HFFc6 (cell line): Measurements from ENCODE around the gene UVRAG. TPM values are rescaled to one million over a fixed set of nuclear protein-coding genes. Genes with fewer than 3 reads are reported as not detected.

ENCODE experiments used
- DNase-seq: peaks from one replicate; pipeline ENCODE4 v3.0.0-alpha.2; 2018
- H3K27ac Mint-ChIP-seq: 2 replicates; pipeline ENCODE4 v1.8.0; 2020; ENCODE audit warnings: mild to moderate bottlenecking, mixed read lengths
- H3K27me3 Mint-ChIP-seq: 2 replicates; pipeline ENCODE4 v1.8.0; 2021; ENCODE audit warnings: mild to moderate bottlenecking, moderate library complexity, mixed read lengths; ENCODE audit not compliant: insufficient read depth
- H3K36me3 Mint-ChIP-seq: 2 replicates; pipeline ENCODE4 v1.8.0; 2021; ENCODE audit warnings: low read depth, mixed read lengths
- H3K4me1 Mint-ChIP-seq: 2 replicates; pipeline ENCODE4 v1.8.0; 2020; ENCODE audit warnings: low read depth, mixed read lengths
- H3K4me3 Mint-ChIP-seq: 2 replicates; pipeline ENCODE4 v1.8.0; 2020; ENCODE audit warnings: mild to moderate bottlenecking, moderate library complexity, mixed read lengths
- H3K9me3 Mint-ChIP-seq: 2 replicates; pipeline ENCODE4 v1.8.0; 2020; ENCODE audit warnings: mild to moderate bottlenecking, mixed read lengths
- CTCF ChIP-seq: fragments of 200-600 bp; sonication (generic); IDR thresholded peaks from 2 replicates; pipeline ENCODE4 v1.5.0; 2021; ENCODE audit warnings: antibody characterized with exemption, mild to moderate bottlenecking
- total RNA-seq, 6 experiments: library from RNA; stranded (reverse); fragmentation: NEBNext Ultra II Directional; extraction: Animal tissue kit (Norgen Biotek cat#: 25700); gene quantifications; 2 replicates in 1 of 6; 3 replicates in 5 of 6; pipeline ENCODE4 v1.2.3, GENCODE V29; 2021

UVRAG gene
- total RNA-seq, 6 experiments from 2014 or later, result 9.4 to 12.9 (median 10.7) TPM

GRCh38 chr11:75867778-75868374 is 52.9 kb downstream of the UVRAG start:
- TF ChIP-seq CTCF, result peak; percentile 95
- DNase-seq, result peak; percentile 57
- no peaks in the 10 kb centered on the region; the same call in 1 of the 2 replicates for H3K4me1 Mint-ChIP-seq
- H3K27ac Mint-ChIP-seq, result no peak overlapping the region
- H3K4me3 Mint-ChIP-seq, result no peak overlapping the region
- H3K27me3 Mint-ChIP-seq, result no peaks in the 10 kb centered on the region; the same call in 1 of the 2 replicates
- H3K9me3 Mint-ChIP-seq, result no peaks in the 10 kb centered on the region
- no peaks in the 10 kb centered on the region for H3K36me3 Mint-ChIP-seq

GRCh38 chr11:75868990-75869389 is 54.0 kb downstream of the UVRAG start:
- Mint-ChIP-seq H3K27me3 (no peaks in the 10 kb centered on the region; the same call in 1 of the 2 replicates), H3K4me3 (no peak overlapping the region), H3K9me3 (no peaks in the 10 kb centered on the region), H3K36me3 (no peaks in the 10 kb centered on the region), H3K27ac (no peak overlapping the region), H3K4me1 (no peaks in the 10 kb centered on the region; the same call in 1 of the 2 replicates)
- TF ChIP-seq CTCF, result no peak
- DNase-seq, result no peak

- Mint-ChIP-seq H3K27ac (no peak overlapping the region), H3K27me3 (no peaks in the 10 kb centered on the region; the same call in 1 of the 2 replicates), H3K4me1 (no peaks in the 10 kb centered on the region; the same call in 1 of the 2 replicates), H3K4me3 (no peak overlapping the region), H3K9me3 (no peaks in the 10 kb centered on the region), H3K36me3 (no peaks in the 10 kb centered on the region)
- no peak for DNase-seq
- TF ChIP-seq CTCF, result no peak
Measured at GRCh38 chr11:75869661-75870455, 54.8 kb downstream of the UVRAG start.

GRCh38 chr11:75872887-75873416 is 57.9 kb downstream of the UVRAG start:
- no peak for TF ChIP-seq CTCF
- Mint-ChIP-seq H3K27ac (no peak overlapping the region), H3K36me3 (no peaks in the 10 kb centered on the region), H3K4me3 (no peak overlapping the region), H3K4me1 (no peaks in the 10 kb centered on the region), H3K27me3 (peaks cover 1% of the 10 kb centered on the region; the same call in 1 of the 2 replicates), H3K9me3 (no peaks in the 10 kb centered on the region)
- DNase-seq, result no peak

- Mint-ChIP-seq H3K4me1 (no peaks in the 10 kb centered on the region), H3K27ac (no peak overlapping the region), H3K4me3 (no peak overlapping the region), H3K9me3 (no peaks in the 10 kb centered on the region), H3K36me3 (no peaks in the 10 kb centered on the region), H3K27me3 (peaks cover 1% of the 10 kb centered on the region; the same call in 1 of the 2 replicates)
- DNase-seq, result no peak
- TF ChIP-seq CTCF, result no peak
Measured at GRCh38 chr11:75873417-75874221, 58.6 kb downstream of the UVRAG start.
